Gastrocnemius medialis (tissue), 4 donors: ENCODE data around the gene SAMD10. TPM values are rescaled to one million over a fixed set of nuclear protein-coding genes. Genes with fewer than 3 reads are reported as not detected.
"Not testable (repeated sequence)": the region's sequence is repeated elsewhere in the genome, so short reads cannot be mapped to it uniquely, and the experiment has no call there.

Source experiments
- ATAC-seq, 2 donors: fragments of 150-250 bp; one replicate each; pipeline ENCODE4 v1.9.1; 2016
- DNase-seq, 2 donors: peaks; one replicate each; pipeline ENCODE4 v3.0.0-alpha.2; 2019
- H3K27ac ChIP-seq, 4 donors: fragments of 200-600 bp; sonication (generic); 1 replicate in 1 of 4; 2 replicates in 3 of 4; pipeline ENCODE4 v1.5.1; 2016 to 2018; ENCODE audit warnings: mild to moderate bottlenecking in 2 of 4, moderate library complexity in 1 of 4
- H3K27me3 ChIP-seq, 3 donors: fragments of 200-600 bp; sonication (generic) in 2 of 3; 1 replicate in 1 of 3; 2 replicates in 2 of 3; pipeline versions ENCODE4 v1.5.1 to v1.6.0; 2016 to 2019; ENCODE audit warnings: mild to moderate bottlenecking in 1 of 3, moderate library complexity in 1 of 3
- H3K36me3 ChIP-seq, 2 donors: fragments of 200-600 bp; sonication (generic) in 1 of 2; one replicate each; pipeline ENCODE4 v1.5.1; 2017 to 2018
- H3K4me1 ChIP-seq, 2 donors: fragments of 200-600 bp; sonication (generic) in 1 of 2; one replicate each; pipeline ENCODE4 v1.5.1; 2016 to 2017; ENCODE audit warnings: mild to moderate bottlenecking in 2 of 2
- H3K4me3 ChIP-seq, 4 donors: fragments of 200-600 bp; sonication (generic) in 3 of 4; 1 replicate in 1 of 4; 2 replicates in 3 of 4; pipeline ENCODE4 v1.5.1; 2016 to 2019; ENCODE audit warnings: mild to moderate bottlenecking in 2 of 4
- H3K9me3 ChIP-seq, 3 donors: fragments of 200-600 bp; sonication (generic) in 2 of 3; 1 replicate in 1 of 3; 2 replicates in 2 of 3; pipeline ENCODE4 v1.5.1; 2016 to 2019
- POLR2A ChIP-seq, 2 donors: fragments of 450-650 bp; IDR thresholded peaks; one replicate each; pipeline ENCODE4 v1.6.1; 2017; ENCODE audit warnings: antibody characterized with exemption in 2 of 2, mild to moderate bottlenecking in 2 of 2, moderate library complexity in 2 of 2
- in situ Hi-C, 4 donors: fragments of 200-750 bp; cut with MboI; loops; one replicate each; pipeline versions ENCODE4 v1.15.0 to v1.8.0; 2017; ENCODE audit warnings: low sequenced_read_pairs in 4 of 4
- intact Hi-C: fragments of 100-400 bp; cut with DNase I; formaldehyde crosslinking; loops from one replicate; pipeline ENCODE4 v1.15.1; 2023; ENCODE audit warnings: low total_unique reads
- total RNA-seq, 4 donors: library from RNA; depleted of rRNA; stranded (reverse); fragments of >200 nt; gene quantifications; one replicate each; pipeline versions ENCODE4 v1.1.0 to v1.2.3, GENCODE V29; 2016
- TF ChIP-seq, protein P1 (sequence below), 5 experiments: fragments of 450-650 bp in 3 of 5; fragments of 200-600 bp in 2 of 5; sonication (generic) in 2 of 5; IDR thresholded peaks in 4 of 5; conservative IDR thresholded peaks in 1 of 5; 1 replicate in 4 of 5; 2 replicates in 1 of 5; pipeline ENCODE4 v1.5.1; 2016 to 2019; ENCODE audit warnings: antibody characterized with exemption in 5 of 5, mild to moderate bottlenecking in 3 of 5, moderate library complexity in 3 of 5

SAMD10 gene
- total RNA-seq, 4 donors from 2014 or later = 0.24 to 1.9 (median 1.0) TPM; not detected in 1

DNA sequence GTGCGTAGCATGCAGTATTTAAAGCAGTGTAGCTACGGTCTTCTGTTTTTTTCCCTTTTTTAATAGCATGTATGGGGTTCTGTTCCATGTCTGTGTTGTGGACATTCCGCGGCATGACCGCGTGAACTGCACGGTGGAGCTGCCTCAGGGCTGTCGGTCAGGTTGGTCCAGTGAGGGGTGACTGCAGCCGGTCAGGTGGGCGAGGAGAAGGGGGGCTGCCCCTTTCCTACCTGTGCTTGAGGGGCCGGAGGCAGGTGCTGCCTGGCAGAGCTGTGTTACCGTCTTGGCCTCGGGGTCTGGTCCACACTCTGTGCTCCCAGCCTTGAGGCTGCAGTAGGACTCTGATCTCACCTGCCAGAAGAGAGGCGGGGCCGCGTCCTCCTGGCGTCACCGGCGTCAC is 47.7 kb downstream of the SAMD10 start:
- Histone ChIP-seq H3K9me3 (no peaks in the 10 kb centered on the region), H3K36me3 (peaks cover 0 to 45% of the 10 kb centered on the region in 2 donors), H3K27ac (no peak overlapping the region), H3K4me1 (peaks cover 0 to 10% of the 10 kb centered on the region in 2 donors), H3K4me3 (no peak overlapping the region), H3K27me3 (no peaks in the 10 kb centered on the region)
- TF ChIP-seq, protein P1, sequence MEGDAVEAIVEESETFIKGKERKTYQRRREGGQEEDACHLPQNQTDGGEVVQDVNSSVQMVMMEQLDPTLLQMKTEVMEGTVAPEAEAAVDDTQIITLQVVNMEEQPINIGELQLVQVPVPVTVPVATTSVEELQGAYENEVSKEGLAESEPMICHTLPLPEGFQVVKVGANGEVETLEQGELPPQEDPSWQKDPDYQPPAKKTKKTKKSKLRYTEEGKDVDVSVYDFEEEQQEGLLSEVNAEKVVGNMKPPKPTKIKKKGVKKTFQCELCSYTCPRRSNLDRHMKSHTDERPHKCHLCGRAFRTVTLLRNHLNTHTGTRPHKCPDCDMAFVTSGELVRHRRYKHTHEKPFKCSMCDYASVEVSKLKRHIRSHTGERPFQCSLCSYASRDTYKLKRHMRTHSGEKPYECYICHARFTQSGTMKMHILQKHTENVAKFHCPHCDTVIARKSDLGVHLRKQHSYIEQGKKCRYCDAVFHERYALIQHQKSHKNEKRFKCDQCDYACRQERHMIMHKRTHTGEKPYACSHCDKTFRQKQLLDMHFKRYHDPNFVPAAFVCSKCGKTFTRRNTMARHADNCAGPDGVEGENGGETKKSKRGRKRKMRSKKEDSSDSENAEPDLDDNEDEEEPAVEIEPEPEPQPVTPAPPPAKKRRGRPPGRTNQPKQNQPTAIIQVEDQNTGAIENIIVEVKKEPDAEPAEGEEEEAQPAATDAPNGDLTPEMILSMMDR (IDR thresholded peaks at IDR 0.05 in 4 of 5, conservative IDR thresholded peaks at IDR 0.05 in 1 of 5) = no peak
- TF ChIP-seq POLR2A (IDR thresholded peaks at IDR 0.05) = no peak
- ATAC-seq (no peak), DNase-seq (no peak)
- intact Hi-C loops = no loop called here
- in situ Hi-C loops = no loop called here

DNA sequence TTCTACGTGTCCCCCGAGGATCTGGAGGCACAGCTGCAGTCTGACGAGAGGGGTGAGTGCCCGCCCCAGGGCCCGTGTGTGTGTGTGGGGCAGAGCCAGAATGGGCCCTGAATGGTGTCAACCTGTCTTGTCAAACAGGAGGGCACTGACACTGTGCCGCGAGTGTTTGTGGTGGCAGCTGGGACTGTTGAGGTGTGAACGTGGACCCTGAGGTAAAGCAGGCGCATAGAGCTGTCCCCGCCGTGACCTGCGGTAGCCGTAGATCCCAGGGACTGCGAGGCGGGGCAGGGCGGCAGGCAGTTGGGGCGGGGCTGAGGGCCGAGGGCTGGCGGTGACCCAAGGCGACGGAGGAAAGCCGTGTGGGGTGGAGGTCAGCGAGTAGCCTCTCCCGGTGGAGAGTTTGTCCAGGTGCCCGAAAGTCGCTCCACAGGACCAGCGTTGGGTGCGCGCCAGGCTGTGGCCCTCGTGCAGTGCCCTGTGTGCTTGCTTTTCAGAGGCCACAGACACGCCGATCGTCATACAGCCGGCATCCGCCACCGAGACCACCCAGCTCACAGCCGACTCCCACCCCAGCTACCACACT is 48.4 kb downstream of the SAMD10 start:
- Histone ChIP-seq H3K27me3 (no peaks in the 10 kb centered on the region), H3K36me3 (peaks cover 0 to 45% of the 10 kb centered on the region in 2 donors), H3K9me3 (no peaks in the 10 kb centered on the region), H3K4me3 (no peak overlapping the region), H3K4me1 (peaks cover 0 to 10% of the 10 kb centered on the region in 2 donors), H3K27ac (no peak overlapping the region)
- no peak for TF ChIP-seq POLR2A (IDR thresholded peaks at IDR 0.05)
- TF ChIP-seq, protein P1 (IDR thresholded peaks at IDR 0.05 in 4 of 5, conservative IDR thresholded peaks at IDR 0.05 in 1 of 5) = no peak
- in situ Hi-C loops = no loop called here
- intact Hi-C loops = no loop called here
- no peak for ATAC-seq
- DNase-seq = no peak

GRCh38 chr20:63929473-63929883 is 50.0 kb downstream of the SAMD10 start:
- H3K9me3 ChIP-seq, in situ Hi-C loops, intact Hi-C loops, H3K4me3 ChIP-seq, H3K27ac ChIP-seq, ATAC-seq, DNase-seq, H3K27me3 ChIP-seq: not testable (repeated sequence)
- H3K36me3 ChIP-seq = peaks cover 0 to 45% of the 10 kb centered on the region in 2 donors
- peaks cover 0 to 10% of the 10 kb centered on the region in 2 donors for H3K4me1 ChIP-seq

GRCh38 chr20:63929071-63929470 is 50.4 kb downstream of the SAMD10 start:
- no peak overlapping the region for H3K27ac ChIP-seq
- H3K4me3 ChIP-seq = no peak overlapping the region
- H3K9me3 ChIP-seq = no peaks in the 10 kb centered on the region
- in situ Hi-C loops (no loop called here), intact Hi-C loops (no loop called here)
- ATAC-seq (no peak), DNase-seq (no peak)
- H3K27me3 ChIP-seq = no peaks in the 10 kb centered on the region
- H3K4me1 ChIP-seq = peaks cover 0 to 10% of the 10 kb centered on the region in 2 donors
- peaks cover 0 to 45% of the 10 kb centered on the region in 2 donors for H3K36me3 ChIP-seq
- no peak for TF ChIP-seq POLR2A (IDR thresholded peaks at IDR 0.05)
- TF ChIP-seq, protein P1 (IDR thresholded peaks at IDR 0.05 in 4 of 5, conservative IDR thresholded peaks at IDR 0.05 in 1 of 5) = no peak

- no peak for TF ChIP-seq POLR2A (IDR thresholded peaks at IDR 0.05)
- TF ChIP-seq, protein P1 (IDR thresholded peaks at IDR 0.05 in 4 of 5, conservative IDR thresholded peaks at IDR 0.05 in 1 of 5) = no peak
- intact Hi-C loops (no loop called here), in situ Hi-C loops (no loop called here)
- Histone ChIP-seq H3K4me1 (peaks cover 0 to 10% of the 10 kb centered on the region in 2 donors), H3K4me3 (no peak overlapping the region), H3K27me3 (no peaks in the 10 kb centered on the region), H3K36me3 (peaks cover 0 to 34% of the 10 kb centered on the region in 2 donors), H3K27ac (no peak overlapping the region), H3K9me3 (no peaks in the 10 kb centered on the region)
- DNase-seq (no peak), ATAC-seq (no peak)
Measured at GRCh38 chr20:63926298-63926697, 53.1 kb downstream of the SAMD10 start.
